NT2/D1 (cell line): ENCODE measurements around the gene ORC1.
"Not testable (repeated sequence)": the region's sequence is repeated elsewhere in the genome, so short reads cannot be mapped to it uniquely, and the experiment has no call there.

Experiments
- DNase-seq: peaks from one replicate; pipeline ENCODE4 v3.0.0-alpha.2; 2011; ENCODE audit warnings: low read depth, low spot score
- H3K27me3 ChIP-seq: 2 replicates; pipeline ENCODE4 v1.6.0; 2011; ENCODE audit warnings: mild to moderate bottlenecking; ENCODE audit not compliant: insufficient read length, insufficient read depth
- H3K36me3 ChIP-seq: 2 replicates; pipeline ENCODE4 v1.6.1; 2011; ENCODE audit warnings: mild to moderate bottlenecking, low read length, mixed read lengths; ENCODE audit not compliant: insufficient read depth, insufficient read length
- H3K4me1 ChIP-seq: 2 replicates; pipeline ENCODE4 v1.5.1; 2011; ENCODE audit not compliant: insufficient read depth, insufficient read length
- H3K4me3 ChIP-seq: 2 replicates; pipeline ENCODE4 v1.5.1; 2011; ENCODE audit warnings: low read depth; ENCODE audit not compliant: insufficient read length
- H3K9ac ChIP-seq: 2 replicates; pipeline ENCODE4 v1.6.0; 2011; ENCODE audit warnings: low read depth; ENCODE audit not compliant: insufficient read length
- H3K9me3 ChIP-seq: 2 replicates; pipeline ENCODE4 v1.5.1; 2011; ENCODE audit warnings: mild to moderate bottlenecking, low read length; ENCODE audit not compliant: insufficient read depth
- SUZ12 ChIP-seq: IDR thresholded peaks from 2 replicates; pipeline ENCODE4 v1.6.1; 2011; ENCODE audit not compliant: insufficient read length, insufficient read depth; ENCODE audit errors: extremely low read depth
- YY1 ChIP-seq: IDR thresholded peaks from 2 replicates; pipeline ENCODE4 v1.6.1; 2011; ENCODE audit not compliant: insufficient read length, insufficient read depth
- ZNF274 ChIP-seq: IDR thresholded peaks from 2 replicates; pipeline ENCODE4 v1.6.1; 2011; ENCODE audit warnings: mild to moderate bottlenecking, low read depth, low read length

Gene ORC1

DNA sequence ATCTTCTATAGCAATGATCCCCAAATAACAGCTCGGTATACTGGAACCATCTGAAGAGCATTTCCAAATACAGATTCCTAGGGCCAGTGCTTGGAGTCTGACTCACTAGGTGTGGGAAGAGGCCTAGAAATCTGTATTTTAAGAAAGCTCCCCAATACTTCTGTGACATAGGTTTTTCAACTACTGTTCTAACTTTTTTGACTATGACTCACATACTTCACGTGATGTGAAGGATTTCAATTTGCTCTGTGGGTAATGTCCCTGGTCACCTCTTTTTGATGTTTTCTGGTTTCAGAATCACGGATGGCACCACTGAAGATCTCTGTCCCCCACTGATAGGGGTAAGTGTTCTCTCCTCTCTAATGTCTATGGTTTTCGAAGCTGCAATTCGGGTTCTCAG is 11.0 kb downstream of the ORC1 start:
- Histone ChIP-seq H3K4me1 (no peaks in the 10 kb centered on the region), H3K4me3 (no peak overlapping the region), H3K9ac (no peak overlapping the region), H3K9me3 (no peaks in the 10 kb centered on the region), H3K36me3 (peaks cover 93% of the 10 kb centered on the region), H3K27me3 (no peaks in the 10 kb centered on the region)
- DNase-seq: no peak
- TF ChIP-seq ZNF274 (no peak), YY1 (no peak), SUZ12 (no peak)

DNA sequence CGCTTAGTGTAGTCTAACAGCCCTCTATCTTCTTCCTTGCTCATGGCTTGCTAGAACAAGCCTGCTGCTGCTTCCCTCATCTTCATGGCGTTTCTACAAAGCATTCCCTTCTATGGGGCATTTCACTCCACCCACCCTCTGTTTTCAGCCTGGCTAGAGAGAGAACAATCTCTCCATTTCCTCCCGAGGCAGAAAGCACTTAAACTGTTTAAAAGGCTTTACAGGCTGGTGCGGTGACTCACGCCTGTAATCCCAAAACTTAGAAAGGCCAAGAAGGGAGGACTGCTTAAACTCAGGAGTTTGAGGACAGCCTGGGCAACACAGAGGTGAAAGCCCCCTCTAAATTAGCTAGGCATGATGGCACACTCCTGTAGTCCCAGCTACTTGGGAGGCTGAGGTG is 17.8 kb downstream of the ORC1 start:
- Histone ChIP-seq H3K4me3 (no peak overlapping the region), H3K9ac (no peak overlapping the region), H3K9me3 (no peaks in the 10 kb centered on the region), H3K4me1 (peaks cover 7% of the 10 kb centered on the region), H3K36me3 (peaks cover 91% of the 10 kb centered on the region), H3K27me3 (no peaks in the 10 kb centered on the region)
- TF ChIP-seq YY1: no peak
- TF ChIP-seq SUZ12: no peak
- no peak for TF ChIP-seq ZNF274
- peak; percentile 35 for DNase-seq

DNA sequence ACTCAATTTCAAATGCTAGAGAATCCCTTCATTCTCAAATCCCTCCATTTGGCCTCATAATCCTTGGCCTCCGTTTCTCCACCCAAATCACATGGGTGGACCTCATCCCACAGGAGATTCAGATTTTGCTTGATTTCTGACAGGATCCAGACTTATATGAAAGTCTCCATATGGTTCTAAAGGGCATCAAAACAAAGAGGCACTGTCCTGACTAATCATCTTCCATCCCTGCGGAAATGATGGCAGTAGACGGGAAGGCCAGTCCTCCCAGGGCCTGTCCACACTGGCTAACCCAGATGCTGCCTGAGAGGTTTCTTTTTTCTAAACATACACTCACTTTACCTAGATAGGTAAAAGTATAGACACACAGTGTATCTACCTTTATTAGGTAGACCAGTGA is 18.8 kb downstream of the ORC1 start:
- DNase-seq: no peak
- no peak overlapping the region for H3K9ac ChIP-seq
- H3K4me3 ChIP-seq: no peak overlapping the region
- no peaks in the 10 kb centered on the region for H3K27me3 ChIP-seq
- TF ChIP-seq SUZ12 (no peak), ZNF274 (no peak), YY1 (no peak)
- H3K36me3 ChIP-seq: peaks cover 94% of the 10 kb centered on the region
- H3K9me3 ChIP-seq: no peaks in the 10 kb centered on the region
- peaks cover 7% of the 10 kb centered on the region for H3K4me1 ChIP-seq

DNA sequence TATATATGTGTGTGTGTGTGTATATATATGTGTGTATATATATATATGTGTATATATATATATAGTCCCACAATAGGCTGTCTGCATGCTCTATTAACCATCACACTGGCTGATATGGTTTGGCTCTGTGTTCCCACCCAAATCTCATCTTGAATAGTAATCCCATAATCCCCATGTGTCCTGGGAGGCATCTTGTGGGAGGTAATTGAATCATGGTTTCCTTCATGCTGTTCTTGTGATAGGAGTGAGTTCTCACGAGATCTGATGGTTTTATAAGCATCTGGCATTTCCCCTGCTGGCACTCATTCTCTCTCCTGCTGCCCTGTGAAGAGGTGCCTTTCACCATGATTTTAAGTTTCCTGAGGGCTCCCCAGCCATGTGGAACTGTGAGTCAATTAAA is 34.4 kb downstream of the ORC1 start:
- not testable (repeated sequence) for H3K9me3 ChIP-seq, H3K4me1 ChIP-seq, H3K9ac ChIP-seq, H3K27me3 ChIP-seq, DNase-seq, H3K4me3 ChIP-seq
- peaks cover 42% of the 10 kb centered on the region for H3K36me3 ChIP-seq

DNA sequence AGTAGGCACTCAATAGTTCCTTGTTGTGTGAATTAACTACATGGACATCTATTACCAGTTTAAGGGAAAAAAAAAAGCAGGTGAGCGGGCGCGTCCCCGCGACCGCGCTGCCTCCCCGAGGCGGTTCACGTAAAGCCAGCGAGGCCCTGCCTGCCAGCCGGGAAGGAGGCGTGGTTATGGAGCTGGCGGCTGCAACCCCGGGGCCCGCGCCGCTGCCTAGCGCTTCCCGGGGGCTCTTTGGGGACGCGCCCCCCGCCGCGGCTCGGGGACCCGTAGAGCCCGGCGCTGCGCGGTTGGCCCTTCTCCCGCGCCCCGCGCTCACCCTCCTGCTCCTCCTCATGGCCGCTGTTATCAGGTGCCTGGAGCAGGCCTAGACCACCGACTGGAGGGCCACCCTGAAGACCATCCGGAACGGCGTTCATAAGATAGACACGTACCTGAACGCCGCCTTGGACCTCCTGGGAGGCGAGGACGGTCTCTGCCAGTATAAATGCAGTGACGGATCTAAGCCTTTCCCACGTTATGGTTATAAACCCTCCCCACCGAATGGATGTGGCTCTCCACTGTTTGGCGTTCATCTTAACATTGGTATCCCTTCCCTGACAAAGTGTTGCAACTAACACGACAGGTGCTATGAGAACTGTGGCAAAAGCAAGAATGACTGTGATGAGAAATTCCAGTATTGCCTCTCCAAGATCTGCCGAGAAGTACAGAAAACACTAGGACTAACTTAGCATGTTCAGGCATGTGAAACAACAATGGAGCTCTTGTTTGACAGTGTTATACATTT is 35.6 kb downstream of the ORC1 start:
- Histone ChIP-seq H3K9me3 (no peaks in the 10 kb centered on the region), H3K4me3 (peak overlapping the region; percentile 29), H3K27me3 (no peaks in the 10 kb centered on the region), H3K9ac (peak overlapping the region; percentile 62), H3K36me3 (peaks cover 40% of the 10 kb centered on the region), H3K4me1 (peaks cover 10% of the 10 kb centered on the region)
- DNase-seq: peak; percentile 76
- no peak for TF ChIP-seq SUZ12
- TF ChIP-seq ZNF274: no peak
- no peak for TF ChIP-seq YY1

DNA sequence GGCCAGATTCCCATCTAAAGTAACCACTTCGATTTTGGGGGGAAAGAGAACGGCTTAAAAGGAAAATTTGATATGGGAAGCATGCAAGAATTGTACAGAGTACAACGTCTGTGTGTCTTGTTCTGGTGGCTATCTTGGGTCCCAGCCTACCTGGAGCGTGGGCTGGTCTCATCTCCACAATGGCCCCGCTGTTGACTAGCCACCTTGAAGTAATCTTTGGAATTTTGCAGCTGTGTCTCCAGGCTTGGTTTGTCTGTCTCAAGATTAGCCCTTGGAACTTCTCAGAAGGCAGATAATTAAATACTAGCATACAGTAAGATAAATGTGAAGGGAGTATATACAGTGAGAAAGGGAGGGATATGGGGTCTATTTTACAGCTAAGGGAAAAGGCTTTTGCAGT is 37.0 kb downstream of the ORC1 start:
- DNase-seq: no peak
- H3K4me1 ChIP-seq: peaks cover 12% of the 10 kb centered on the region
- H3K9me3 ChIP-seq: no peaks in the 10 kb centered on the region
- H3K9ac ChIP-seq: no peak overlapping the region
- peaks cover 38% of the 10 kb centered on the region for H3K36me3 ChIP-seq
- TF ChIP-seq SUZ12 (no peak), YY1 (no peak), ZNF274 (no peak)
- H3K4me3 ChIP-seq: no peak overlapping the region
- H3K27me3 ChIP-seq: no peaks in the 10 kb centered on the region

DNA sequence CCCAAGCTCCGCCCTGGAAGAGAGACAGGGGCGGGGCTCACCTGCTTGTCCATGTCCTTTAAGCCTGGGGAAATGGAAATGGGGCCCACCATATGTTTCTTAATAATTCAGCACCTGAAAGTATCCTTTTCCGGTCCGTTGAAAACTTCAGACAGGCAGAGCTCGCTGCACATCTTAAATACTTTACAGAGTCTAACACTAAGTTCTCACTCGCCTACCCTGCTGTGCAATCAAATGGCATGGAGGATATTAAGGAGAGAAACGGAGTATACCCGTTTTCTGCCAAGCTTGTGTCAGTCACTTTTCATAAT is 37.8 kb downstream of the ORC1 start:
- Histone ChIP-seq H3K4me3 (no peak overlapping the region), H3K9me3 (no peaks in the 10 kb centered on the region), H3K9ac (peak overlapping the region; percentile 4), H3K4me1 (peaks cover 12% of the 10 kb centered on the region), H3K27me3 (no peaks in the 10 kb centered on the region), H3K36me3 (peaks cover 40% of the 10 kb centered on the region)
- no peak for DNase-seq
- TF ChIP-seq SUZ12 (no peak), YY1 (no peak), ZNF274 (no peak)
